GM19438 (cell line): ENCODE measurements around the gene CELF2.

Source experiments
- ATAC-seq: cut with Tn5 transposase; IDR thresholded peaks from one replicate; pipeline ENCODE4 v1.9.1; 2021; ENCODE audit warnings: low read depth; ENCODE audit not compliant: unreplicated experiment

Gene CELF2

GRCh38 chr10:11212288-11213085 is 194.8 kb downstream of the CELF2 start:
- ATAC-seq = no peak

DNA sequence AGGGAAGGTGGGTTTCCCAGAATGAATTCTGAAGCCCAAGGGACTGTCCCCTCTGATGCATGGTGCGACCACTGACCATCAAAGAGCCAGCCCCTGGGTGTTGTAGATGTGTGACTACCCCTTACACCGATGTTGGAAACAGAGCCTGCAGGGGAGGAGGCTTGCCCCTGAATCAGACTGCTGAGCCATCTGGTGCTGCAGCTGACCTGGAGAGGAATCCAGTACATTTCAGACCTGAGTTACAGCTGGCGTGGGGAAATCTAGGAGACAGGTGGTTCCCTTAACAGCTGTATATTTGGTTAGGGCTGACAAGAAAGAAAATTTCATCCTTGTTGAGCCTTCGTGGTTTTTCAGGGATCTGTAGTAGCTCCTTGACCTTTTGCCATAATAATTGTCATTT is 195.5 kb downstream of the CELF2 start:
- no peak for ATAC-seq

GRCh38 chr10:11214407-11214806 is 196.7 kb downstream of the CELF2 start:
- ATAC-seq = no peak

DNA sequence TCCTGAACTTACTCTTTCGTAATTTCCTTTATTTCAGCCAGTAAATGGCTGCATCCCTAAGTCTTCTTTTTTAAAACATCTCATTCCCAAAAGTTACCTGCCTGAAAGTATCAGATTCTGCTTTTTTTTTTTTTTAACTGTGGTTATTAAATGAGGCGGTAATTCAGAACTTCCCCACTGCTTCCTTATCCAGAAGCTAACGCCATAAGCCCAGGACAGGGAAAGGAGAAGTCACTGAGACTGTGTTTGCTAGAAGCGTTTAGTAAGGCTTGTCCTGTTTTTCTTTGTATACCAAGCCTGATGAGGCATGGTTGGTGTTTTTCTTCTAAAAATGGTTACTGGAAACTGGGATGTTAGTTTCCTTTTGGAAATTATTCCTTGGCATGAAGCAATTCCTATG is 197.8 kb downstream of the CELF2 start:
- no peak for ATAC-seq

DNA sequence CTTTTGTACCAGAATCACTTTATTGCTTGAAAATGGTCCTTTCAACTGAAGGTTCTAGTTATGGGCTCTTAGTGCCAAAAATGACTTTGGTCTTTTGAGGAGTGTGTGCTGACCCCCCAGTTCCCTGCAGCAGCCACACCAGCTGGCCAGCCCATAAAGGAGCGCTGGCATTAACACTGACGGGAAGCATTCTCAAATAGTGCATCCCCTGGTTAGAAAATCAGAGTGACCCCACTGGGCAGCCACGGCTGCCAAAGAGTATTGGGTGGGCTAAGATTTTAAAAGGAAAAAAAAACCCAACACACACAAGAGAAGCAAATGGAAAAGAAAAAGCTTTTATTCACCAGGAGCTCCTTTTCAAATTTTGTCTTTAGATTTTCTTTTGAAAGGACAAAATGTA is 199.8 kb downstream of the CELF2 start:
- ATAC-seq = no peak

- ATAC-seq = no peak
Measured at GRCh38 chr10:11218395-11218794, 200.7 kb downstream of the CELF2 start.

- no peak for ATAC-seq
Measured at GRCh38 chr10:11219431-11219830, 201.8 kb downstream of the CELF2 start.

- ATAC-seq = no peak
Measured at GRCh38 chr10:11223081-11223480, 205.4 kb downstream of the CELF2 start.

DNA sequence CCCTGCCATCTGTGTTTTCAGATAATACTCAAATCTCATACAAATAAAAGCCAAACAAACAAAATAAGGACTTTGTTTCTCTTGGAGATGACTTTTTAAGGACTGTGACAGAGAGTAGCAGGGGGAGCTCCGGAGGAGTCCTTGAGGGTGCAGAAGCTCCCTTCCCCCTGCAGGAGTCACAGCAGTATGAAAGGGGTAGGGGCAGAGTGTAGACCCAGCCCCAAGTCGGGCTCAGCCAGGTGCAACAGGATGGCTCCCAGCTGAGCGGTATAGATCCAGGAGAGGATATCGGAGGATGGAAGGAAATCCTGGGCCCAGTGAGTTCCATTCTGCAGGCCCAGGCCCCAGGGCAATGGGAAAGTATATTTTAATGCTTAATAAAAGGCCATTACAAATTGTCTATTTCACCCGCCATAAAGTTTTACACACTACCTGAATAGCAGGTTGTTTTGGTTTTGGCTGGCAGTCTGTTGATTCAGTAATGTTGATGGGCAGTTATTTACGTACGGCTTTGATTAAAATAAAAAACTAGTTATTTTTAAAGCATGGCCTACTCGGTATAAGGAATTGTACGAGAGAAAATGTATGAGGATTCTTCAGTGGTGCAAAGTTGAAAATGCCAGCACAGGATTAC is 206.0 kb downstream of the CELF2 start:
- no peak for ATAC-seq

- ATAC-seq = no peak
Measured at GRCh38 chr10:11224321-11224720, 206.6 kb downstream of the CELF2 start.

DNA sequence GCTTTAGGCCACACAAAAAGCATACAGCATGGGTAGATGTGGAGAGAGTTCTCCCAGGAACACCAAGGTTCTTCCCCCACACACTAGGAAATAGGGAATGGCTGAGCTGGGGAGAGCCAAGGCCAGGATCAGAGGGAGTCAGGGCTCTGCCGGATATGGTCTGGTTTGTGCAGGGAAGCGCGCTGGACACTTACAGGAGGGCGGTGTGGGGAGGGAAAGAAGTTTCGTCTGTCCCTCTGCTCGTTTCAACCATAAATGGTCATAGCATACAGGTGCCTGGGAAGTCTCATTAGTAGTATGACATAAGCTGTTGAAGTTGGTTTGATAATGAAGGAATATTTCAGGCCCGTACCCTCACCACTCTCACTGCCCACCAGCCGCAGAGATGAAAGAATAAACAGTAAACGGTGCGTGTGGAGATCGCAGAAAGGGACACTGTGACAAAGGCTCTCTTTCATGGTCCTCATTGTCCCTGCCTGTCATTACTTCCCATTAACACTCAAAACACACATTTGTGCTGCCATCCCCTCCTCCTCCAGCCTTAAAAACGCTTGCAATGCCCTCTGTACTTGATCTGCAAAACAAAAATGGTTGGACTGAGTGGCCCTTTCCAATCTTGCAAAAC is 207.2 kb downstream of the CELF2 start:
- no peak for ATAC-seq

DNA sequence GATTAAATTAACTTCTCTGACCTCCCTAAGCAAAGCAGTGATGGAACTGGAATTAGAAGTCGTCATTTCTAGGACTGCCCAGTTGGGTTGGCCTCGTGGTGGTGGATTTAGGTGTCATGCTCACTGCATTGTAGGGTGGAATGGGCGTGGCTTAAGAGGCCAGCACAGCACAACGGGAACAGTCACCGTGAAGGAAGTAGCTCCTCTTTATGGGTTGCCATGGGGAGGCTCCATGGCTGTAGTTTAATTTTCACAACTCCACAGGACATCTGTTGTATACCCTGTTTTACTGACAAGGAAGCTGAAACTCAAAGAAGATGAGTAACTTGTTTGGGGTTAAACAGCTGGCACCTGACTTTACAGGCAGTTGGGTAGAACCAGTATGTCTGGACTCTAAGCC is 208.3 kb downstream of the CELF2 start:
- peak; percentile 42 for ATAC-seq

- ATAC-seq = peak; percentile 54
Measured at GRCh38 chr10:11227103-11227502, 209.4 kb downstream of the CELF2 start.

- no peak for ATAC-seq
Measured at GRCh38 chr10:11229893-11230292, 212.2 kb downstream of the CELF2 start.

DNA sequence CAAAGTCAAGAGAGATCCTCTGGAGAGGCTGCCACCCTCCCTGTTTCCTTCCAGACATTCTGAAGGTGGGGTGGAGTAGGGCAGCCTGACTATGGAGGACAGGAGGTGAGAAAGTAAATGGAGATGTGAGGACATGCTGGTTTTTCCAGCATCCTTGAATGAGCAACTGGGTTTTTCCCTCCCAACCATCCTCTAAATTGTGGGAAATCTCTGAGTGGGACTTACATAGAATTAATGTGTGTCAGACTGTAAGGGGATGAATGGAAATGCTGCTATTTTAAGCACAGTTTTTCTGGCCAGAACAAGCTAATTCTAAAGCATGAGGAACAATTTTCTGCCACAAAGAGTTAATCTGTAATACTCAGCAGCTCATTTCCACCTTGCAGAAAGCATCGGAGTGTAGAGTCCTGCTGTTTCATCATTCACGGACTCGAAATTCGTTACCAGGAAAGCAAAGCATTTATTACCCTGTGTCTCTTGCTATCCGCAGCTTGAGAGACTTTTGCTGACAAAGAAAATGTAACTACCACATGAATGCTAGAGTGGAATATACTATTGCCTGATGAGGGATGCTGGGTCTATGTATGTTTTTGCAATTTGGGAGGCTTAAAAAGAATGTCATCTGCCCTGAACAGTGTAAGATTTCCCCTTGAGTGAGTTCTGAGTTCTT is 213.0 kb downstream of the CELF2 start:
- no peak for ATAC-seq

DNA sequence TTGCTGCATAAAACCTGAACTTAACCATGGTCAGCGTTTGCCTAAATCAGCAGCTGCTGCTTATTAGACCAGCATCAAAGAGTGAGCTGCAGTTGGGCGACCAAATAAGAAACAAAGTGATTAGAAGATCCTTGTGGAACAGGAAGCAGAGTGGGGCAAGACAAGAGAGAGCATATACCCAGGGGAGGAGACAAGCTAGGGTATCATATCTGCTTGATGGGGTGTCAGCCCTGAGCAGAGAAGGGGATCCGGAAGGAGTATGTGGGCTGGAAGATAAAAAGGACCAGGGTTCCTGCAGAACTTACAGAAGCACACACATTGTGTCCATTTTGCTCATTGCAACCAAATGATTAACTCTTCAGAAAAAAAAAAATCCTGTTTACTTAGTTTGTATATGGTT is 213.6 kb downstream of the CELF2 start:
- ATAC-seq = no peak

- ATAC-seq = no peak
Measured at GRCh38 chr10:11232222-11232961, 214.7 kb downstream of the CELF2 start.

DNA sequence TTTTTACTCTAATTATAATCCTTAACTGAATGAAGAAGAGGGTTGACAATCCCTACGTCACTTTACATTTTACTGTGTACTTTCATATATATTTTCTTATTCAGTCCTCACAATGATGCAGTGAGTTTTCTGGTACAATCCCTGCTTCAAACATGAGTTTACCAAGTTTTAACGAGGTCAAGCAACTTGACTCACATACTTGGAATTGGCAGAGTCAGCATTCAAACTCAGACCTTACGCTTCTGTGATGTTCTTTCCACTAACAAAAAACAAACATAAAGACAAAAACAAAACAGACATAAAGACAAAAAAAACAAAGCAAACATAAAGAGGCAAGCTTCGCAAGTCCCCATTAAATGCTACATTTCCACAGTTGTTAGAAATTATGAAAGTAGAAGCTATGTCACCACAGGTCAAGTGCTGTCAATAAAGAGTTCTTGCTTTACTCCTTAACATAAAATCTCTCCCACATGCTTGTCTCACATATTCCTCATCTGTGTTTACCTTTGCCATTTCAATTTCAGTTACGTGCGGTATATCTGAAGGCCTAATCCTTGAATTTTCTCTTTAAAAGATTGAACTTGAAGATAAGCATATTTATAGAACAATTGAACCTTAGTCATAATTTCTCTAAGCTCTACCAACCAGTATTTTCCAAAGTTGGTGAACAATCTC is 217.3 kb downstream of the CELF2 start:
- ATAC-seq = no peak

- ATAC-seq = no peak
Measured at GRCh38 chr10:11235771-11236170, 218.1 kb downstream of the CELF2 start.

GRCh38 chr10:11236234-11236633 is 218.6 kb downstream of the CELF2 start:
- peak; percentile 85 for ATAC-seq
